Central memory CD8-positive, alpha-beta T cell (primary cell): ENCODE measurements around the gene GPC3.
"Not testable (repeated sequence)": the region's sequence is repeated elsewhere in the genome, so short reads cannot be mapped to it uniquely, and the experiment has no call there.

Experiments
- ATAC-seq: fragments of 150-1000 bp; cut with Tn5 transposase; replicated peaks from 2 replicates; pipeline ENCODE4 v1.10.0; 2022; ENCODE audit warnings: mild to moderate bottlenecking, moderate FRiP score, moderate number of reproducible peaks; ENCODE audit not compliant: poor library complexity, severe bottlenecking; ENCODE audit errors: extremely low read depth
- DNase-seq, 2 donors: peaks; one replicate each; pipeline ENCODE4 v3.0.0; 2021; ENCODE audit warnings: low spot score in 2 of 2
- H3K27ac Mint-ChIP-seq: one replicate; pipeline ENCODE4 v1.8.0; 2022; ENCODE audit warnings: low read depth, mild to moderate bottlenecking, moderate library complexity, mixed read lengths
- H3K27me3 Mint-ChIP-seq: one replicate; pipeline ENCODE4 v1.8.0; 2022; ENCODE audit warnings: mixed read lengths
- H3K36me3 Mint-ChIP-seq: one replicate; pipeline ENCODE4 v1.8.0; 2022; ENCODE audit warnings: mild to moderate bottlenecking, moderate library complexity, mixed read lengths; ENCODE audit not compliant: insufficient read depth
- H3K4me1 Mint-ChIP-seq: one replicate; pipeline ENCODE4 v1.8.0; 2022; ENCODE audit warnings: mixed read lengths
- H3K4me3 Mint-ChIP-seq: one replicate; pipeline ENCODE4 v1.8.0; 2022; ENCODE audit warnings: mild to moderate bottlenecking, moderate library complexity, mixed read lengths
- H3K9me3 Mint-ChIP-seq: one replicate; pipeline ENCODE4 v1.8.0; 2022; ENCODE audit warnings: mixed read lengths

The GPC3 gene

DNA sequence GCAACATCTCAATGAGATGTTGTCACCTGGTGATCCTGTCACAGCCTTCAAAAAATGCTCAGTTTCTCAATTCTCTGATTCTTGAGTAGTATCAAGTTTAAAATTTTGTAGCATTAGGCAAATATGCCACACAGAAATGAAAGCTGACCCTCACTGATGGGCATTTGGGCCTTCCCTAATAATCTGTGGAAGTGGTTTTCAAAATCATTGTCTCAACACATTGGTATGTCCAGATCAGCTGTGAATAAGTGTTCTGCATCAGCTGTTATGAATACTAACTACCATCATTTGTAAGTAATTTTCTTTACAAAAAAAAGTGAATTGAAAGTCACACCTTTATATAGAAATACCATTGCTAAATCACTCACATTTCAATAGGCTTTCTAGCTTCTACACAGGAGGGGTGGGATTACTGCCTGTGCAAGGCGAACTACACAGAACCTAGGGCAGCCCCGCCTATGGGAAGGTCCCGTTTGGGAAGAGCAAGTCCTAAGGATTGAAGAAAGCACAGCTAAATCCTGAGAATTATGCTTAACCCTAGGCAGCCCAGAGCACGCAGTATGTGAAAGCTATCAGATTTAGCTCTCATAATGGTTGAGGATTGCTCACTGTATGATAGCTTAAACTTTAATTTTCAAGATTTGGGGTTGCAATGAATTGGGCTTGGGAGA lies 73.4 kb downstream of the GPC3 start:
- no peak overlapping the region for H3K4me3 Mint-ChIP-seq
- H3K9me3 Mint-ChIP-seq: no peaks in the 10 kb centered on the region
- ATAC-seq (no peak), DNase-seq (no peak)
- no peaks in the 10 kb centered on the region for H3K36me3 Mint-ChIP-seq
- H3K27ac Mint-ChIP-seq: no peak overlapping the region
- no peaks in the 10 kb centered on the region for H3K4me1 Mint-ChIP-seq
- H3K27me3 Mint-ChIP-seq: no peaks in the 10 kb centered on the region

DNA sequence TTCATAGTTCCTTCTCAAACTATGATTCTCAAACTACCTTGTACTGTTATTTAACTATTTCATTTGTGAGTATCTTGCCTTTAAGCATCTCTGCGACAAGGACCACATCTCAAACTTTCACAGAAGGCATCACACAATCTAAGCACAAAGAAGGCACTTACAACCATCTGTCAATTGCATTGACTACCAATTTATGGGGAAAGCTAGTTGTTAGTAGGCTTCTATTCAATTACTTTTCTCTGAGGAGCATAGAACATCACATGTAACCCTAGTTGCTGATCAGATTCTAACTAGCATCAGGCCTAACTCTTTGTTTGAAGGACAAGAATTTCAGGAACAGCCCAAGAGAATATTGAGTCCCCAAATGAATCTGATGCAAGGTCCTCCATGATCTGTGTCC lies 74.9 kb downstream of the GPC3 start:
- no peak for DNase-seq
- Mint-ChIP-seq H3K36me3 (no peaks in the 10 kb centered on the region), H3K27me3 (peaks cover 5% of the 10 kb centered on the region), H3K4me1 (no peaks in the 10 kb centered on the region), H3K27ac (no peak overlapping the region), H3K4me3 (no peak overlapping the region), H3K9me3 (no peaks in the 10 kb centered on the region)
- ATAC-seq: no peak

- no peak for ATAC-seq
- Mint-ChIP-seq H3K9me3 (no peaks in the 10 kb centered on the region), H3K4me1 (no peaks in the 10 kb centered on the region), H3K36me3 (no peaks in the 10 kb centered on the region), H3K27ac (no peak overlapping the region), H3K27me3 (peaks cover 7% of the 10 kb centered on the region), H3K4me3 (no peak overlapping the region)
- DNase-seq: no peak
Measured at GRCh38 chrX:133909888-133910287, 75.5 kb downstream of the GPC3 start.

- no peak overlapping the region for H3K4me3 Mint-ChIP-seq
- no peaks in the 10 kb centered on the region for H3K36me3 Mint-ChIP-seq
- ATAC-seq (no peak), DNase-seq (no peak)
- H3K27ac Mint-ChIP-seq: no peak overlapping the region
- H3K9me3 Mint-ChIP-seq: no peaks in the 10 kb centered on the region
- peaks cover 19% of the 10 kb centered on the region for H3K27me3 Mint-ChIP-seq
- no peaks in the 10 kb centered on the region for H3K4me1 Mint-ChIP-seq
Measured at GRCh38 chrX:133908223-133908955, 77.0 kb downstream of the GPC3 start.

- Mint-ChIP-seq H3K4me3 (no peak overlapping the region), H3K36me3 (no peaks in the 10 kb centered on the region), H3K27ac (no peak overlapping the region), H3K27me3 (peaks cover 19% of the 10 kb centered on the region), H3K4me1 (no peaks in the 10 kb centered on the region), H3K9me3 (no peaks in the 10 kb centered on the region)
- DNase-seq: no peak
- ATAC-seq: no peak
Measured at GRCh38 chrX:133907606-133908005, 77.8 kb downstream of the GPC3 start.

DNA sequence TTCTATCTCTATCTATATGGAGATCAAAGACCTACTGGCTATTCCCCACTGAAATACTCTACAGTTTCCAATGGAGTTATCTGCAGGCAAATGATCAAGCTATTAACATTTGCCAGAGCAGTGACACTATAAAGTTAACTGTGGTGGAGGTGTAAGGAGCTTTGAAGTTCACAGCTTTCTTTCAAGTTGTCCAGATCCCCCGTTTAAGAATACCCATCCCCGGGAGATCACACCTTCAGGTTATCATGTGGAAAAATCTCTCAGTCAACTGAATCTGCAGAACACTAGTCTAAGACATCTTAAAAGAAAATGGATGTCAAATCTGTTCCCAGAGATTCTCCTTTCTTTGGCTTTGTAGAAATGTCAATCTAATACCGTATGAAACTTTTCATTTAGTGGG lies 80.1 kb downstream of the GPC3 start:
- H3K36me3 Mint-ChIP-seq: no peaks in the 10 kb centered on the region
- H3K4me1 Mint-ChIP-seq: no peaks in the 10 kb centered on the region
- no peak for DNase-seq
- no peak overlapping the region for H3K4me3 Mint-ChIP-seq
- H3K9me3 Mint-ChIP-seq: no peaks in the 10 kb centered on the region
- no peak overlapping the region for H3K27ac Mint-ChIP-seq
- ATAC-seq: no peak
- H3K27me3 Mint-ChIP-seq: peaks cover 19% of the 10 kb centered on the region

GRCh38 chrX:133897593-133898163 lies 87.7 kb downstream of the GPC3 start:
- Mint-ChIP-seq H3K9me3 (no peaks in the 10 kb centered on the region), H3K4me3 (no peak overlapping the region), H3K27ac (no peak overlapping the region), H3K36me3 (no peaks in the 10 kb centered on the region), H3K27me3 (no peaks in the 10 kb centered on the region), H3K4me1 (no peaks in the 10 kb centered on the region)
- DNase-seq: no peak
- ATAC-seq: no peak

GRCh38 chrX:133892337-133892736 lies 93.1 kb downstream of the GPC3 start:
- DNase-seq: no peak
- Mint-ChIP-seq H3K9me3 (no peaks in the 10 kb centered on the region), H3K36me3 (no peaks in the 10 kb centered on the region), H3K4me1 (no peaks in the 10 kb centered on the region), H3K27me3 (no peaks in the 10 kb centered on the region), H3K27ac (no peak overlapping the region), H3K4me3 (no peak overlapping the region)
- no peak for ATAC-seq

DNA sequence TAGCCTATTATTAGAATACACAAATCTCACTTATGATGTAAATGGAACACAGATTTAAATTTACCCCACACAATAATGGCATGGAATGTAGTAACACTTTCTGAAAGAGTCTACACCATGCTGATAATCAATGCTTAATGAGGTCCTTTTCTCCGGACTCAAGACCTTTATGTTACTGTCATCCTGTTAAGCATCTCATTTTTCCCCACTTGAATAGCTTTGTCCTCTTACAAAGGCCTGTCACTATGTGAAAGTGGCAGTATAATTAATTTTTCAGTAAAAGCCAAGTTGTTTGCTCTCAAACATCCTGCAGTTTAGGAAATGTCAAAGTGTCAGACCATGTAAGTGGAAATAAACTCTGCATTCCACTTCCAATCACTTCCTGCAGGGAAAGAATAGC lies 96.4 kb downstream of the GPC3 start:
- H3K27me3 Mint-ChIP-seq: no peaks in the 10 kb centered on the region
- H3K9me3 Mint-ChIP-seq: no peaks in the 10 kb centered on the region
- H3K4me3 Mint-ChIP-seq: no peak overlapping the region
- ATAC-seq: no peak
- H3K4me1 Mint-ChIP-seq: no peaks in the 10 kb centered on the region
- no peak overlapping the region for H3K27ac Mint-ChIP-seq
- no peaks in the 10 kb centered on the region for H3K36me3 Mint-ChIP-seq
- DNase-seq: no peak

- H3K9me3 Mint-ChIP-seq, H3K27ac Mint-ChIP-seq, H3K36me3 Mint-ChIP-seq: not testable (repeated sequence)
Measured at GRCh38 chrX:133888084-133888483, 97.3 kb downstream of the GPC3 start.

DNA sequence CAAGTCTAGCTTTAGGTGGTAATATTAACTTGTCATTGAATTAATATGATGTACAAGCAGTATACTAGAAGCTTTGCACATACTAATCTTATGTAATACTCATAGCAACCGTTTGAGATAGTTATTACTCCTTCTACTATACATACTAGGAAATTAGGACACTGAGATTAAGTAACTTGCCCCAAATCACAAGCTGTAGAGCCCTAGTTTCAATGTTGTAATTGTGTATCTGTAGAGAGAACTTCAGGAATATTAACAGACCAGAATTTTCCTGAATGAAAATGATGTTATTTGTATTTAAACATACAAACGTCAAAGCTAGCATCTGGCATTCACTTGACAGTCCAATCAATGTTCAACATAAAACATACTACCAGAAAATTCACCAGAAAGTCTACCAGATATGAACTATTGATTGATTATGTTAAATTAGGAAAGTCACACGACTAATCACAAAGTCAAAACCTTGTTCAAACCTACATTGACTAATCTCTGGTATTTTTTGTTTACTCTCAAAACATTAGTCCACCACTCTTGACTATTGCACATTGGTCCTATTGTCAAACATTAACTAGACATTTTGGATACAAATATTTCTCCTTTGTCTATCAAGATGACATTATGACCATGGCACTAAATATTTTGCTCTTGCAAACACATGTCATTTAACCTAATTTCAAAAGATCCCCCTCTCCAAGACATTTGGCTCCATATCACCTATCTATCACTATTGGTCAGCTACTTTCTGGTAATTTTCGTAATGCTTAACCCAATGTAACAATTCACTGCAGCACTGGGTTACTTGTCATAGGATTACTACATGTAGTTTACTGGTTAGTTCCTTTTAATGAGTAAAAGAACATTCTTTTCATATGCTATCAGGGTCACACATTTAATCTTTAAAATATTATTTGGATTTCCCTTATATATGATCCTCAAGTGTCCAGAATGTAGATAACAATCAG lies 100.7 kb downstream of the GPC3 start:
- Mint-ChIP-seq H3K9me3 (no peaks in the 10 kb centered on the region), H3K36me3 (no peaks in the 10 kb centered on the region), H3K4me3 (no peak overlapping the region), H3K27me3 (no peaks in the 10 kb centered on the region), H3K27ac (no peak overlapping the region), H3K4me1 (no peaks in the 10 kb centered on the region)
- ATAC-seq: no peak
- DNase-seq: no peak

More at GRCh38 chrX:133888084-133888483, 97.3 kb downstream of the GPC3 start:
- not testable (repeated sequence) for ATAC-seq, H3K27me3 Mint-ChIP-seq, DNase-seq, H3K4me1 Mint-ChIP-seq, H3K4me3 Mint-ChIP-seq

GRCh38 chrX:133881893-133882292 lies 103.5 kb downstream of the GPC3 start:
- no peaks in the 10 kb centered on the region for H3K27me3 Mint-ChIP-seq
- H3K36me3 Mint-ChIP-seq: no peaks in the 10 kb centered on the region
- H3K27ac Mint-ChIP-seq: no peak overlapping the region
- no peak for ATAC-seq
- no peak for DNase-seq
- no peaks in the 10 kb centered on the region for H3K9me3 Mint-ChIP-seq
- H3K4me3 Mint-ChIP-seq: no peak overlapping the region
- H3K4me1 Mint-ChIP-seq: no peaks in the 10 kb centered on the region
